ENCODE measurements around the gene FGF4. TPM values are rescaled to one million over a fixed set of nuclear protein-coding genes. Genes with fewer than 3 reads are reported as not detected.

FGF4 gene
- total and polyA plus RNA-seq, 10 of the 15 experiments (the other 5 are each of a cell fraction or from before 2014, with no cell fraction given) = not detected

- ChIA-PET RAD21 (ENCODE audit: unreplicated experiment) (no interaction called here), SMC1A (ENCODE audit: uncharacterized antibody, unreplicated experiment) (no interaction called here)
- WGBS (ENCODE audit: insufficient coverage, insufficient replicate concordance, low lambda C conversion rate, missing lambda C conversion rate) = 31% methylated on average over 14 of the region's 14 CpGs
Measured at GRCh38 chr11:69797737-69798528, 22.8 kb upstream of the FGF4 start.

GRCh38 chr11:69797156-69797555 lies 22.0 kb upstream of the FGF4 start:
- no peaks in the 10 kb centered on the region for H3K4me1 ChIP-seq (ENCODE audit: control insufficient read depth, insufficient read depth, low read length)
- H4K20me1 ChIP-seq (ENCODE audit: control insufficient read depth, insufficient read depth) = no peaks in the 10 kb centered on the region
- no peak for ATAC-seq
- no peaks in the 10 kb centered on the region for H3K36me3 ChIP-seq (ENCODE audit: control insufficient read depth in 2 of 2, insufficient read depth in 2 of 2, low read length in 1 of 2)
- WGBS (ENCODE audit: insufficient coverage, insufficient replicate concordance, low lambda C conversion rate, missing lambda C conversion rate) = 57% methylated on average over 10 of the region's 14 CpGs
- no peak overlapping the region for H3K4me2 ChIP-seq (ENCODE audit: control insufficient read depth, insufficient read depth)
- no peak overlapping the region for H3K27ac ChIP-seq (ENCODE audit: control insufficient read depth, insufficient read depth)
- intact Hi-C loops (cut with micrococcal nuclease; ENCODE audit: unreplicated experiment) (no loop called here), in situ Hi-C loops (cut with MboI) (no loop called here)
- H3K79me2 ChIP-seq (ENCODE audit: control insufficient read depth, insufficient read depth, low read length) = no peaks in the 10 kb centered on the region
- no peaks in the 10 kb centered on the region; the same call in 2 of the 3 replicates for H3K9me3 ChIP-seq (replicated peaks; ENCODE audit: control insufficient read depth, insufficient read depth, low read length)
- ChIA-PET SMC1A (ENCODE audit: uncharacterized antibody, unreplicated experiment) (no interaction called here), RAD21 (ENCODE audit: unreplicated experiment) (no interaction called here), CTCF (no interaction called here), POLR2A (no interaction called here)
- H3K4me3 ChIP-seq = no peak overlapping the region
- H2AFZ ChIP-seq (ENCODE audit: control insufficient read depth, low read depth, low read length) = no peak overlapping the region
- BruUV-seq (replicated peaks) = no TSS peak
- H3K9ac ChIP-seq (ENCODE audit: control insufficient read depth, insufficient read depth, low read length) = no peak overlapping the region
- no peak for DNase-seq (ENCODE audit: low read depth, low spot score)
- H3K27me3 ChIP-seq (replicated peaks in 1 of 2; ENCODE audit: control insufficient read depth in 2 of 2, insufficient read depth in 2 of 2, low read length in 1 of 2) = no peaks in the 10 kb centered on the region; a peak in 2 of 4 replicates
- FAIRE-seq = no peak
- TF ChIP-seq HDGF (IDR thresholded peaks at IDR 0.05) (no peak), CHD2 (IDR thresholded peaks at IDR 0.05; ENCODE audit: borderline replicate concordance, low read depth, low read length) (no peak), POLR2AphosphoS5 (IDR thresholded peaks at IDR 0.05; ENCODE audit: low read length) (no peak), KDM1A (IDR thresholded peaks at IDR 0.05; ENCODE audit: borderline replicate concordance) (no peak), SMAD5 (IDR thresholded peaks at IDR 0.05; ENCODE audit: low read depth) (no peak), BMI1 (IDR thresholded peaks at IDR 0.05; ENCODE audit: borderline replicate concordance) (no peak), SREBF1 (IDR thresholded peaks at IDR 0.05; ENCODE audit: low read length) (no peak), MTA2 (IDR thresholded peaks at IDR 0.05; ENCODE audit: low read depth) (no peak), FOXK2 (IDR thresholded peaks at IDR 0.05) (no peak), RELB (IDR thresholded peaks at IDR 0.05; ENCODE audit: low read depth) (no peak), GATAD2B (conservative IDR thresholded peaks at IDR 0.05; ENCODE audit: low read depth) (no peak), IRF4 (IDR thresholded peaks at IDR 0.05; ENCODE audit: low read depth, low read length) (no peak), TBL1XR1 (IDR thresholded peaks at IDR 0.05; ENCODE audit: low read depth, low read length) (no peak), IKZF2 (IDR thresholded peaks at IDR 0.05) (no peak), STAT3 (IDR thresholded peaks at IDR 0.05; ENCODE audit: low read depth, low read length) (no peak), JUNB (IDR thresholded peaks at IDR 0.05) (no peak), RFX5 (IDR thresholded peaks at IDR 0.05; ENCODE audit: low read depth, low read length) (no peak)

More at GRCh38 chr11:69797737-69798528, 22.8 kb upstream of the FGF4 start:
- no peaks in the 10 kb centered on the region; the same call in 2 of the 3 replicates for H3K9me3 ChIP-seq (replicated peaks; ENCODE audit: control insufficient read depth, insufficient read depth, low read length)
- DNase-seq (ENCODE audit: low read depth, low spot score) (no peak), ATAC-seq (no peak), FAIRE-seq (no peak)
- in situ Hi-C loops (cut with MboI) = no loop called here
- no peaks in the 10 kb centered on the region for H3K79me2 ChIP-seq (ENCODE audit: control insufficient read depth, insufficient read depth, low read length)
- no peaks in the 10 kb centered on the region for H3K36me3 ChIP-seq (ENCODE audit: control insufficient read depth in 2 of 2, insufficient read depth in 2 of 2, low read length in 1 of 2)
- H3K4me1 ChIP-seq (ENCODE audit: control insufficient read depth, insufficient read depth, low read length) = no peaks in the 10 kb centered on the region
- intact Hi-C loops (cut with micrococcal nuclease; ENCODE audit: unreplicated experiment) = no loop called here
- H3K27me3 ChIP-seq (replicated peaks in 1 of 2; ENCODE audit: control insufficient read depth in 2 of 2, insufficient read depth in 2 of 2, low read length in 1 of 2) = no peaks in the 10 kb centered on the region; a peak in 1 of 4 replicates
- H2AFZ ChIP-seq (ENCODE audit: control insufficient read depth, low read depth, low read length) = no peak overlapping the region
- H3K27ac ChIP-seq (ENCODE audit: control insufficient read depth, insufficient read depth) = no peak overlapping the region
- H3K4me3 ChIP-seq = no peak overlapping the region
- no TSS peak for BruUV-seq (replicated peaks)
- POLR2A ChIA-PET = no interaction called here
- CTCF ChIA-PET = no interaction called here
- no peak overlapping the region for H3K9ac ChIP-seq (ENCODE audit: control insufficient read depth, insufficient read depth, low read length)
- no peak overlapping the region for H3K4me2 ChIP-seq (ENCODE audit: control insufficient read depth, insufficient read depth)
- TF ChIP-seq SMAD5 (IDR thresholded peaks at IDR 0.05; ENCODE audit: low read depth) (no peak), SMAD1 (IDR thresholded peaks at IDR 0.05; ENCODE audit: low read depth, partially characterized antibody) (no peak), MYB (IDR thresholded peaks at IDR 0.05; ENCODE audit: borderline replicate concordance, low read depth, low read length) (no peak)
- H4K20me1 ChIP-seq (ENCODE audit: control insufficient read depth, insufficient read depth) = no peaks in the 10 kb centered on the region

All from GM12878 (cell line).